AG09319 (cell line): ENCODE measurements around the gene RASGRF1.

ENCODE experiments used
- DNase-seq: peaks from one replicate; pipeline ENCODE4 v3.0.0-alpha.2; 2010; ENCODE audit warnings: low read depth; ENCODE audit errors: extremely low read depth
- CTCF ChIP-seq: IDR thresholded peaks from 2 replicates; pipeline ENCODE4 v1.5.1; 2011; ENCODE audit warnings: low read depth, mild to moderate bottlenecking, inconsistent platforms, low read length, moderate library complexity

The RASGRF1 gene

GRCh38 chr15:79049416-79049815, 41.2 kb downstream of the RASGRF1 start:
- no peak for TF ChIP-seq CTCF
- no peak for DNase-seq

- no peak for TF ChIP-seq CTCF
- DNase-seq, result no peak
These were observed 42.7 kb downstream of the RASGRF1 start for GRCh38 chr15:79047676-79048439.

GRCh38 chr15:79046691-79047404, 43.7 kb downstream of the RASGRF1 start:
- DNase-seq, result no peak
- no peak for TF ChIP-seq CTCF

- no peak for TF ChIP-seq CTCF
- DNase-seq, result no peak
These were observed 45.5 kb downstream of the RASGRF1 start for GRCh38 chr15:79045041-79045440.

GRCh38 chr15:79042213-79042928, 48.2 kb downstream of the RASGRF1 start:
- DNase-seq, result no peak
- TF ChIP-seq CTCF, result no peak

- no peak for TF ChIP-seq CTCF
- DNase-seq, result no peak
These were observed 48.9 kb downstream of the RASGRF1 start for GRCh38 chr15:79041601-79042168.

GRCh38 chr15:79037848-79038247, 52.7 kb downstream of the RASGRF1 start:
- no peak for DNase-seq

More at GRCh38 chr15:79037848-79038247, 52.7 kb downstream of the RASGRF1 start:
- TF ChIP-seq CTCF, result no peak
